Spleen (tissue), 11 donors: ENCODE results near the gene ZNF267. TPM values are rescaled to one million over a fixed set of nuclear protein-coding genes. Genes with fewer than 3 reads are reported as not detected.
"Not testable (repeated sequence)": the region's sequence is repeated elsewhere in the genome, so short reads cannot be mapped to it uniquely, and the experiment has no call there.

ENCODE experiments used
- DNase-seq: peaks from one replicate; pipeline ENCODE4 v3.0.0-alpha.2; 2020
- H3K27ac ChIP-seq, 8 donors: fragments of 200-600 bp; sonication (generic) in 7 of 8; 1 replicate in 4 of 8; 2 replicates in 4 of 8; pipeline versions ENCODE4 v1.5.0 to v1.8.0; 2016 to 2021; ENCODE audit warnings: inconsistent platforms in 4 of 8, mild to moderate bottlenecking in 4 of 8, moderate library complexity in 1 of 8
- H3K27me3 ChIP-seq, 7 donors: fragments of 200-600 bp; sonication (generic) in 6 of 7; replicated peaks in 1 of 7; 1 replicate in 4 of 7; 2 replicates in 3 of 7; pipeline versions ENCODE4 v1.5.0 to v1.8.0; 2016 to 2021; ENCODE audit warnings: inconsistent platforms in 3 of 7, mild to moderate bottlenecking in 1 of 7
- H3K36me3 ChIP-seq, 6 donors: fragments of 200-600 bp; sonication (generic) in 5 of 6; 1 replicate in 4 of 6; 2 replicates in 2 of 6; pipeline versions ENCODE4 v1.5.0 to v1.8.0; 2016 to 2021; ENCODE audit warnings: inconsistent platforms in 2 of 6
- H3K4me1 ChIP-seq, 6 donors: fragments of 200-600 bp; sonication (generic) in 5 of 6; 1 replicate in 3 of 6; 2 replicates in 3 of 6; pipeline versions ENCODE4 v1.5.0 to v1.8.0; 2016 to 2021; ENCODE audit warnings: inconsistent platforms in 3 of 6
- H3K4me3 ChIP-seq, 8 donors: fragments of 200-600 bp; sonication (generic) in 7 of 8; 1 replicate in 4 of 8; 2 replicates in 4 of 8; pipeline versions ENCODE4 v1.5.0 to v1.8.0; 2016 to 2021; ENCODE audit warnings: inconsistent platforms in 4 of 8, mild to moderate bottlenecking in 4 of 8, moderate library complexity in 2 of 8
- H3K9me3 ChIP-seq, 8 donors: fragments of 200-600 bp; sonication (generic) in 7 of 8; 1 replicate in 4 of 8; 2 replicates in 4 of 8; pipeline versions ENCODE4 v1.5.0 to v1.8.0; 2016 to 2021; ENCODE audit warnings: inconsistent platforms in 4 of 8
- POLR2A ChIP-seq, 3 donors: fragments of 450-650 bp; IDR thresholded peaks; one replicate each; pipeline ENCODE4 v1.5.1; 2017; ENCODE audit warnings: antibody characterized with exemption in 3 of 3, mild to moderate bottlenecking in 1 of 3
- POLR2AphosphoS5 ChIP-seq, 3 donors: sonication (generic); formaldehyde crosslinking; IDR thresholded peaks; one replicate each; pipeline ENCODE4 v1.5.1; 2017; ENCODE audit warnings: antibody characterized with exemption in 3 of 3
- WGBS, 5 donors: extraction: QIAGEN DNeasy Blood & Tissue Kit in 3 of 5; methylation state at CpG; one replicate each; pipeline versions ENCODE4 v1.1.5 to v1.1.7; 2013 to 2018; 5-methylcytosine and 5-hydroxymethylcytosine counted together
- intact Hi-C: fragments of 100-400 bp; cut with DNase I; formaldehyde crosslinking; loops from one replicate; pipeline ENCODE4 v1.15.0; 2023; ENCODE audit warnings: low total_unique reads
- polyA plus RNA-seq, 3 donors: library from polyadenylated mRNA; stranded (reverse); fragments of 200-250 nt; gene quantifications; one replicate each; pipeline ENCODE4 v1.2.1, GENCODE V29; 2013
- total RNA-seq, 7 donors: library from RNA; depleted of rRNA in 3 of 7; stranded (reverse); fragments of >200 nt in 3 of 7; fragmentation: NEBNext Ultra II Directional in 4 of 7; extraction: Animal tissue kit (Norgen Biotek cat#: 25700) in 4 of 7; gene quantifications; one replicate each; pipeline versions ENCODE4 v1.1.0 to v1.2.1, GENCODE V29; 2016 to 2021
- TF ChIP-seq, protein P1 (sequence below), 11 experiments: fragments of 200-600 bp in 7 of 11; fragments of 450-650 bp in 4 of 11; sonication (generic) in 4 of 11; IDR thresholded peaks in 8 of 11; conservative IDR thresholded peaks in 3 of 11; 1 replicate in 7 of 11; 2 replicates in 4 of 11; pipeline versions ENCODE4 v1.4.0 to v1.8.0; 2016 to 2021; ENCODE audit warnings: antibody characterized with exemption in 11 of 11, inconsistent platforms in 4 of 11, mild to moderate bottlenecking in 1 of 11
- donor health status: healthy with polysubstance abuse.
- donor health status: DM: no; HTN: no; CAD: no; lungs with moderate emphysema.
- donor health status: DM: no; HTN: no; CAD: no.
- donor health status: Bipolar disorder and iron deficiency.
- donor health status: healthy.
- donor health status: DM: no; HTN: no; CAD: no.
- donor health status: DM: yes; HTN: yes; CAD: no.

The ZNF267 gene
- total and polyA plus RNA-seq, 10 donors: 9.0 to 50.6 (median 37.7) TPM

DNA sequence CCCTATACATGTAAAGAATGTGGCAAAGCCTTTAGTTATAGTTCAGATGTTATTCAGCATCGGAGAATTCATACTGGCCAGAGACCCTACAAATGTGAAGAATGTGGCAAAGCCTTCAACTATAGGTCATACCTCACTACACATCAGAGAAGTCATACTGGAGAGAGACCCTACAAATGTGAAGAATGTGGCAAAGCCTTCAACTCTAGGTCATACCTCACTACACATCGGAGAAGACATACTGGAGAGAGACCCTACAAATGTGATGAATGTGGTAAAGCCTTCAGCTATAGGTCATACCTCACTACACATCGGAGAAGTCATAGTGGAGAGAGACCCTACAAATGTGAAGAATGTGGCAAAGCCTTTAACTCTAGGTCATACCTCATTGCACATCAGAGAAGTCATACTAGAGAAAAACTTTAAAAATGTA lies 42.5 kb downstream of the ZNF267 start:
- H3K27ac ChIP-seq: no peak overlapping the region
- no peak for DNase-seq
- peak overlapping the region in 1 of 8 donors; percentile 29 for H3K4me3 ChIP-seq
- peaks cover 77 to 100% (median 100%) of the 10 kb centered on the region in 8 donors for H3K9me3 ChIP-seq
- TF ChIP-seq, protein P1, sequence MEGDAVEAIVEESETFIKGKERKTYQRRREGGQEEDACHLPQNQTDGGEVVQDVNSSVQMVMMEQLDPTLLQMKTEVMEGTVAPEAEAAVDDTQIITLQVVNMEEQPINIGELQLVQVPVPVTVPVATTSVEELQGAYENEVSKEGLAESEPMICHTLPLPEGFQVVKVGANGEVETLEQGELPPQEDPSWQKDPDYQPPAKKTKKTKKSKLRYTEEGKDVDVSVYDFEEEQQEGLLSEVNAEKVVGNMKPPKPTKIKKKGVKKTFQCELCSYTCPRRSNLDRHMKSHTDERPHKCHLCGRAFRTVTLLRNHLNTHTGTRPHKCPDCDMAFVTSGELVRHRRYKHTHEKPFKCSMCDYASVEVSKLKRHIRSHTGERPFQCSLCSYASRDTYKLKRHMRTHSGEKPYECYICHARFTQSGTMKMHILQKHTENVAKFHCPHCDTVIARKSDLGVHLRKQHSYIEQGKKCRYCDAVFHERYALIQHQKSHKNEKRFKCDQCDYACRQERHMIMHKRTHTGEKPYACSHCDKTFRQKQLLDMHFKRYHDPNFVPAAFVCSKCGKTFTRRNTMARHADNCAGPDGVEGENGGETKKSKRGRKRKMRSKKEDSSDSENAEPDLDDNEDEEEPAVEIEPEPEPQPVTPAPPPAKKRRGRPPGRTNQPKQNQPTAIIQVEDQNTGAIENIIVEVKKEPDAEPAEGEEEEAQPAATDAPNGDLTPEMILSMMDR (IDR thresholded peaks at IDR 0.05 in 8 of 11, conservative IDR thresholded peaks at IDR 0.05 in 3 of 11): no peak
- TF ChIP-seq POLR2A (IDR thresholded peaks at IDR 0.05): no peak
- TF ChIP-seq POLR2AphosphoS5 (IDR thresholded peaks at IDR 0.05): no peak
- 95 to 100% (median 99%) methylated on average over 3 of the region's 3 CpGs for WGBS, 5 donors
- H3K27me3 ChIP-seq: no peaks in the 10 kb centered on the region
- peaks cover 40 to 95% (median 77%) of the 10 kb centered on the region in 6 donors for H3K36me3 ChIP-seq
- intact Hi-C loops: no loop called here
- H3K4me1 ChIP-seq: no peaks in the 10 kb centered on the region

DNA sequence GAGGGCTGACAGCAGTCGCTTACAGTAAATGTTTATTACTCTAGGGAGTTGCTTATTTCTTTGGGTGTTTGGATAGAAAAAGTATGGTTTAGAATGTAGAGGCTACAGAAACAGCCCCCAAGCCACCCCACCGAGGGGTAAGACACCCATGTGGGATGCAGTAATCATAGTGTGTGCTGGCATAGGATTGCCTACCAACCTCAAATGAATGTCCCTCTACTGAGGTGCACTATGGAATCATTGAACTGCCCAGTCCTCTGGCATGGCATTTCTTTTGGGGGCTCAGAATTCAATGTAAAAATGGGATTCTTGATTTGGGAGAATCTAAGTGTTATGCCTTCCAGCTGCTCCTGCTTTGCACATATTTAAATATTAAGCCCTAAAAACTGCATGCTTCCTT lies 46.8 kb downstream of the ZNF267 start:
- Histone ChIP-seq H3K36me3 (peaks cover 21 to 52% (median 39%) of the 10 kb centered on the region in 6 donors), H3K4me1 (no peaks in the 10 kb centered on the region), H3K4me3 (no peak overlapping the region), H3K9me3 (peaks cover 56 to 100% (median 100%) of the 10 kb centered on the region in 8 donors), H3K27me3 (no peaks in the 10 kb centered on the region), H3K27ac (no peak overlapping the region)
- TF ChIP-seq, protein P1 (IDR thresholded peaks at IDR 0.05 in 8 of 11, conservative IDR thresholded peaks at IDR 0.05 in 3 of 11): no peak
- TF ChIP-seq POLR2A (IDR thresholded peaks at IDR 0.05) (no peak), POLR2AphosphoS5 (IDR thresholded peaks at IDR 0.05) (no peak)
- 89 to 100% (median 93%) methylated on average over 2 of the region's 2 CpGs for WGBS, 5 donors
- intact Hi-C loops: no loop called here
- DNase-seq: no peak

DNA sequence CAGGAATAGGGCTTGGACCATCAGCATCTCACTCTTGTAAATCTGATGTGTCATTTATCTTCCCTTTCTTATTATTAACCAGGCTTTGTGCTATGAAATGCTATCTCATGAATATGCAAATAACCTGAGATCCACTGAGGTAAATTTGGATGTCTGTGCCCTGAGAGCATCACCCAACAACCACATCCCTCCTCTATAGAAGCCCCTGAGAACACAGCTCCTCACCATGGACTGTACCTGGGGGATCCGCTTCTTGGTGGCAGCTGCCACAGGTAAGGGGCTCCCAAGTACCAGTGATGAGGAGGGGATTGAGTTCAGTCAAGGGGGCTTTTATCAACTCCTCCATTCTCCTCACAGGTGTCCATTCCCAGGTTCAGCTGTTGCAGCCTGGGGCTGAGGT lies 78.2 kb downstream of the ZNF267 start:
- H3K4me3 ChIP-seq, intact Hi-C loops, H3K27ac ChIP-seq, DNase-seq, H3K9me3 ChIP-seq, H3K36me3 ChIP-seq, H3K27me3 ChIP-seq, H3K4me1 ChIP-seq: not testable (repeated sequence)
- 80 to 88% (median 82%) methylated on average over 1 of the region's 1 CpG; no CpG with 5 or more reads in 2 of the 5 donors for WGBS, 5 donors

DNA sequence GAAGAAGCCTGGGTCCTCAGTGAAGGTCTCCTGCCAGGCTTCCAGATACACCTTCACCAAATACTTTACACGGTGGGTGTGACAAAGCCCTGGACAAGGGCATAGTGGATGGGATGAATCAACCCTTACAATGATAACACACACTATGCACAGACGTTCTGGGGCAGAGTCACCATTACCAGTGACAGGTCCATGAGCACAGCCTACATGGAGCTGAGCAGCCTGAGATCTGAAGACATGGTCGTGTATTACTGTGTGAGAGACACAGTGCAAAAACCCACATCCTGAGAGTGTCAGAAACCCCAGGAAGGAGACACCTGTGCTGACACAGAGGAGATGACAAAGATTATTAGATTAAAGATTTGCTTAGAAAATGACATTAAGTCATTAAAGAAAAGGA lies 78.6 kb downstream of the ZNF267 start:
- H3K27ac ChIP-seq, H3K9me3 ChIP-seq, intact Hi-C loops, H3K4me1 ChIP-seq, DNase-seq, H3K4me3 ChIP-seq, H3K27me3 ChIP-seq, H3K36me3 ChIP-seq: not testable (repeated sequence)
- WGBS, 5 donors: 4 to 24% (median 15%) methylated on average over 2 of the region's 3 CpGs; no CpG with 5 or more reads in 1 of the 5 donors

DNA sequence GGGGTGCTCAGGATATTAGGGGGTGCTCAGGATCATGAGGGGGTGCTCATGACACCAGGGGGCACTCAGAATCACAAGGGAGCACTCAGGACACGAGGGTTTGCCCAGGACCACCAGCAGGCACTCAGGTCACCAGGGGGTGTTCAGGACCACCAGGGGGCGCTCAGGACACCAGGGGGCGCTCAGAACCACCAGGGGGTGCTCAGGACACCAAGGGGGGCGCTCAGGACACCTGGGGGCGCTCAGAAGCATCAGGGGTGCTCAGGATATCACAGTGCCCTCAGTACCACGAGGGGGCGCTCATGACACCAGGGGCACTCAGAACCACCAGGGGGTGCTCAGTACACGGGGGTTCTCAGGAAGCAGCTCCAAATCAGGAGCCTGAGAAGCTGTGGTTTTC lies 82.6 kb downstream of the ZNF267 start:
- H3K4me3 ChIP-seq, H3K36me3 ChIP-seq, intact Hi-C loops, H3K27me3 ChIP-seq, H3K27ac ChIP-seq, H3K4me1 ChIP-seq, H3K9me3 ChIP-seq, DNase-seq: not testable (repeated sequence)
- 43 to 68% (median 48%) methylated on average over 5 to 7 of the region's 8 CpGs; no CpG with 5 or more reads in 2 of the 5 donors for WGBS, 5 donors
- TF ChIP-seq, protein P1 (IDR thresholded peaks at IDR 0.05 in 8 of 11, conservative IDR thresholded peaks at IDR 0.05 in 3 of 11): peak in 2 of 11 experiments; percentile 7 to 22

DNA sequence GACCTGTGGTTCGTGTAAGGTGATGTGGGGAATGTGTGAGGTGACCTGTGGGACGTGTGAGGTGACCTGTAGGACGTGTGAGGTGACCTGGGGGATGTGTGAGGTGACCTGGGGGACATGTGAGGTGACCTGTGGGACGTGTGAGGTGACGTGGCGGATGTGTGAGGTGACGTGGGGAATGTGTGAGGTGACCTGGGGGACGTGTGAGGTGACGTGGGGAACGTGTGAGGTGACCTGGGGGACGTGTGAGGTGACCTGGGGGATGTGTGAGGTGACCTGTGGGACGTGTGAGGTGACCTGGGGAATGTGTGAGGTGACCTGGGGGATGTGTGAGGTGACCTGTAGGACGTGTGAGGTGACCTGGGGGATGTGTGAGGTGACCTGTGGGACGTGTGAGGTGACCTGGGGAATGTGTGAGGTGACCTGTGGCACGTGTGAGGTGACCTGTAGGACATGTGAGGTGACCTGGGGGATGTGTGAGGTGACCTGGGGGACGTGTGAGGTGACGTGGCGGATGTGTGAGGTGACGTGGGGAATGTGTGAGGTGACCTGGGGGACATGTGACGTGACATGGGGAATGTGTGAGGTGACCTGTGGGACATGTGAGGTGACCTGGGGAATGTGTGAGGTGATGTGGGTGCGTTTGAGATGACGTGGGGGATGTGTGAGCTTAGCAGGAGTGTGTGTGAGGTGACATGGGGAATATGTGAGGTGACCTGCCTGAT lies 86.7 kb downstream of the ZNF267 start:
- intact Hi-C loops, H3K36me3 ChIP-seq, H3K4me3 ChIP-seq, H3K27me3 ChIP-seq, H3K4me1 ChIP-seq, H3K27ac ChIP-seq, H3K9me3 ChIP-seq, DNase-seq: not testable (repeated sequence)
- WGBS, 5 donors: 59 to 68% (median 65%) methylated on average over 22 of the region's 22 CpGs
